Epithelial cell of proximal tubule (primary cell): ENCODE data around the gene STOX1. TPM values are rescaled to one million over a fixed set of nuclear protein-coding genes. Genes with fewer than 3 reads are reported as not detected.
"Not testable (repeated sequence)": the region's sequence is repeated elsewhere in the genome, so short reads cannot be mapped to it uniquely, and the experiment has no call there.

Experiments
- DNase-seq: peaks from one replicate; pipeline ENCODE4 v3.0.0-alpha.2; 2011; ENCODE audit warnings: low read depth
- H3K4me3 ChIP-seq: 2 replicates; pipeline ENCODE4 v1.5.1; 2011; ENCODE audit warnings: low read depth, mild to moderate bottlenecking, low read length
- CTCF ChIP-seq: conservative IDR thresholded peaks from 2 replicates; pipeline ENCODE4 v1.5.1; 2012; ENCODE audit warnings: low read depth, mild to moderate bottlenecking, low read length
- total RNA-seq: library from RNA; depleted of rRNA; stranded (reverse); fragments of >200 nt; gene quantifications from 2 replicates; pipeline ENCODE4 v1.2.3, GENCODE V29; 2015

STOX1 gene
- total RNA-seq, 1 donor from 2014 or later: 0.23 TPM

DNA sequence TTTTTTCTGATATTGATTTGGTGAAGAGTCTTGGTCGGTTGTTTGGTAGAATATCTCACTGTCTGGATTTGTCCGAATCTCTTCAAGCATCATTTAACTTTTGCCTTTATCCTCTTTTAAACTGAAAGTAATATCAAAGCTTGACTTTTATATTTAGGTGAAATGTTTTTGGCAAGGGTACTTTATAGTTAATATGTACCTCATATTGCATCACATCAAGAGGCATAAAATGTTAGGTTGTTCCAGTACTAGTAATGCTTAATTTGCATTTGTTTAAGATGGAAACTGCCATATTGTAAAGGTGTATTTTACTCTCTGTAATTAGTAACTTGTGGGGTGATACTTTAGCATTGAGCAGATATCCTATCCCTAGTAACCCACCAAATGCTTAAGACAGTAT, 111.6 kb downstream of the STOX1 start:
- no peak for TF ChIP-seq CTCF
- DNase-seq: no peak
- no peak overlapping the region for H3K4me3 ChIP-seq

DNA sequence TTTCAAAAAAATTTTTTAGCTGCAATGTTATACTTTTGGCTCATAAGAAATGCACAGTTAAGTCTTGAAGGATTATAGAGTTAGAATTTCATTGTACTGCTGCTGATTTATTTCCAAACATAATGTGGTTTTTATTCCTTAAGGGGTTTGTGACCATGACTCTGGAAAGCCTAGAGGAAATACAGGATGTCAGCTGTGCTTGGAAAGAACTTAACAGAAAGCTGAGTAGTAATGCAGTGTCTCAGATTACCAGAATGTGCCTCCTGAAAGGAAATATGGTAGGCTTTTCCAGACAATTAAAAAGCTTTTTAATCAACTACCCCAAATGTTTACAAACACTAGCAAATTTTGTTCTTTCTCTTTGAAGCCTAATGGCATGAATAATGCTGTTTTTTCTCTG, 113.6 kb downstream of the STOX1 start:
- not testable (repeated sequence) for H3K4me3 ChIP-seq, DNase-seq

Other genes starting within 250 kb of the STOX1 start
- gene CCAR1, start 106.3 kb upstream of the STOX1 start, total RNA-seq: 45.1 and 63.2 TPM in 2 replicates
- 32.8 and 35.6 TPM in 2 replicates for gene DDX50, start 73.8 kb downstream of the STOX1 start, total RNA-seq
- 84.9 and 149 TPM in 2 replicates for gene DDX21, start 128.6 kb downstream of the STOX1 start, total RNA-seq
- 51.4 and 69.2 TPM in 2 replicates for gene KIFBP, start 161.3 kb downstream of the STOX1 start, total RNA-seq